Bone marrow (tissue), 2 donors: ENCODE results near the gene DDX10.
"Not testable (repeated sequence)": the region's sequence is repeated elsewhere in the genome, so short reads cannot be mapped to it uniquely, and the experiment has no call there.

Source experiments
- DNase-seq, 2 donors: peaks; one replicate each; lab custom pipeline; 2025; lab: John Stamatoyannopoulos, UW

Gene DDX10

DNA sequence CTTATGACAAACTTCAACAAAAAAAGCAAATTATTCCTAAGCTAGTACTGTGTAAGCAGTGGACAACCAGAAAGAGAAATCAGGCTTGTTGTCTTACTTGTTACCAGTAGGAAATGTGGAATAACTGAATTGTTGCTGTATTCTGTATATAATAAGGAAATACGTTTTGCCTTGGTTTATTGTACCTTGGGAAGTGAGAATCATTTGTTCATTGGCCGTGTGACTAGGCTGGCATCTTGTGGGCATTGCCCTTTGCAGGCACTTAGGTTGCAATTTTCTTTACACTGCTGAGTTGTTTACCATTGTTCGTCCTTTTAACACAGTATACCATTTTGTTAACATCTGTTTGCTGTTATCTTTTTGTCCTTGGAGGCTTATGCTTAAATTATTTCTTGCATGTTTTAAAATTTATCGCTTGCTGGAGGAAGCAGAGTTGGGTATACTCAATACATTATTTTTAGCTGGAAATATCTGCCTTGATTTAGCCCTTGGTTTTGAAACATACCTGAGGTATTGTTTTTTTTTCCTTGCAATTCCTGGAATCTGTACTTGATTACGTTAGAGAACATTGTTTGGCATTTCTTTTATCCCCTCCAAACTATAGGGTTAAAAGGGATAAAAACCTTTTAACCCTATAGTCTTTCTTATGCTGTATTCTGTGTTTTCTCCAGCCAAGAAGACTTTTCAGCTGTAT is 109.3 kb downstream of the DDX10 start:
- DNase-seq: no peak

DNA sequence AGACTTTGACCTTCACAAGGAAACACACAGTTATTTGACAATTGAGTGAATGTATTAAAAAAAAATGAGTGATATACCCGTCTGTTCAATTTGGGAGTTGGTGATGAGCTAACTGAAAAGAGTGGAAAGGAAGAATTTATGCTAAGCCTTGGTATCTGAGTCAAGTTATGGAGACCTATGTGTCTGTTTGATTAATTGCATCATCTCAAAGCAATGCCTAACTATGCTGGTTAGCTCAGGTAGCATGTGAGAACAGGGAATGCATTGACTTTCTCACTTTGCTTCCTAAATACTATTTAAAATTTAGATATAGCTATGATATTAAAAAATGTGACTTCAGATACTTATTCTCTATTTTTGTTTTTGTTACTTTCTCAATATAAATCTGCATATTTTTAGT is 110.5 kb downstream of the DDX10 start:
- no peak for DNase-seq

- not testable (repeated sequence) for DNase-seq
These were observed 114.3 kb downstream of the DDX10 start for GRCh38 chr11:108779147-108779546.

DNA sequence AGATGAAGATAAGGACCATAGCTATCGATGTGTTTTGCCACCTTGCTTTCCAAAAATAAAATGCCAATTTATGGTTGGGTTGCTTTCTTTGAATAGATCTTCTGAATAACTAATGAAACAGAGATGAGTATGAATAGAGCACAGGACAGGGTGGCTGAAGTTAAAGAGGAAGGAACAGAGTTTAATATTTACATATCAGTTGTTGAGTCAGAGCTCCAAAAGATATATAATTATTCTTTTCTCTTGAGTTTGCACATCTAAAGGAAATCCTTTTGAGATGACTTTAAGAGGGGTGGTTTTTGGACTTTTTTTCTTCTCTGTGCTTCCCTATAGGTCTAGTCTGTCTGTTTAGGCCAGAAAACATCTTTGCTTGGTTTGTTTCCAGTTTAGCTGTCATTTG is 115.2 kb downstream of the DDX10 start:
- no peak for DNase-seq

- DNase-seq: no peak
These were observed 117.1 kb downstream of the DDX10 start for GRCh38 chr11:108781946-108782345.

- DNase-seq: no peak
These were observed 121.6 kb downstream of the DDX10 start for GRCh38 chr11:108786281-108786990.

DNA sequence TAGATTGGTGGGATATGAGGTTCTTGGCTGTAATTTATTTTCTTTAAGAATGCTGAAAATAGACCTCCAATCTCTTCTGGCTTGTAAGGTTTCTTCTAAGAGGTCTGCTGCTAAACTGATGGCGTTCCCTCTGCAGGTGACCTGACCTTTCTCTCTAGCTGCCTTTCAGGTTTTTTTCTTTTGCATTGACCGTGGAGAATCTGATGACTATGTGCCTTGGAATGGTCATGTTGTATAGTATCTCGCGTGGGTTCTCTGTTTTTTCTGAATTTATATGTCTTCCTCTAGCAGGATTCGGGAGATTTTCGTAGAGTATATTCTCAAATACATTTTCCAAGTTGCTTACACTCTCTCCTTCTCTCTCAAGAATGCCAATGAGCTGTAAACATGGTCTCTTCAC is 122.2 kb downstream of the DDX10 start:
- DNase-seq: no peak

DNA sequence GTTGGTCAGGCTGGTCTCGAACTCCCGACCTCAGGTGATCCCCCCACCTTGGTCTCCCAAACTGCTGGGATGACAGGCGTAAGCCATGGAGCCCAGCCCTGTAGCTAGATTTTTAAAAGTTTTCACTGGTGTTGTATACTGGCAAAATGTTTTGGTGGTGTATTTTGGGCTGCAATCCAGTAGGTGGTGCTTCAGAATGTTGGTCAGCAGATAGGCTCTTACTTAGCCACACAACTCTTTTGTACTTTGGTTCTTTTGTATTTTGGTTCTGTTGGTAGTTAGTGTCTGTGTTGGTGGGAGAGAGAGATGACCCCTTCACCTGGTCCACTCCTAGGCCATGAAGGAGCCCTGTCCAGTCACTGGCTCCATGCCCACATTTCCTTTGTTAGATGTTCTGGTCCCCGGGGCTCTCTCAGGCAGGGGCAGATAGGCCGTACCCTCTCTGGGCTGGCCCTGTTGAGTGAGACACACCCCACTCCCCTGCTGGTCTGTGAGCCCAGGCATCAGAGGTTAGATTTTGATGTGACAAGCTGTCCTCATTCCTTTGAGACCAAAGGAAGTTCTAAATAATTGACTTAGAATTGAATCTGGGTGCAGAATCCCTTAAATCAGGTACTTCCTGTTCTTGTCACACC is 123.8 kb downstream of the DDX10 start:
- DNase-seq: no peak

GRCh38 chr11:108790501-108791299 is 125.8 kb downstream of the DDX10 start:
- DNase-seq: no peak

GRCh38 chr11:108793138-108793537 is 128.3 kb downstream of the DDX10 start:
- no peak for DNase-seq

GRCh38 chr11:108793611-108794010 is 128.7 kb downstream of the DDX10 start:
- DNase-seq: no peak

- no peak for DNase-seq
These were observed 131.7 kb downstream of the DDX10 start for GRCh38 chr11:108796551-108796950.

- no peak for DNase-seq
These were observed 132.8 kb downstream of the DDX10 start for GRCh38 chr11:108797578-108798100.

DNA sequence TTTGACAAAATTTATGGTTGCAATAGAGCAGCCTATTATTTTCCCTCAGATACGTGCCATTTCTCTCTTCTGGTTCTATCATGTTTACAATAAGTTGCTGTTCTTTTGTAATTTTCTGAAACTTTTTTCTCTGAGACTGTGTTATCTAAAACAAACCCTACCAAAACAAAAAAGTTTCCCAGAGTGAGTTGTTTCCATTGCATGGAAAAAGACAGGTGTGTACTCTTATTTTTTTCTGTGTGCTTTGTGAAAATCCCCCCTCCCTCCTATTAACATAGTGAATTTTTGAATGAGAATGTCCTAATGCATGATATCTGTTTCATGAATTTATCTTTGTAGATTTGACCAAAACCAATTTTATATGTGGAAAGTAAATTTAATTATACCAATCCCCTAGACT is 137.6 kb downstream of the DDX10 start:
- DNase-seq: no peak

GRCh38 chr11:108803776-108804175 is 138.9 kb downstream of the DDX10 start:
- DNase-seq: no peak

- no peak for DNase-seq
These were observed 139.6 kb downstream of the DDX10 start for GRCh38 chr11:108804511-108804910.

DNA sequence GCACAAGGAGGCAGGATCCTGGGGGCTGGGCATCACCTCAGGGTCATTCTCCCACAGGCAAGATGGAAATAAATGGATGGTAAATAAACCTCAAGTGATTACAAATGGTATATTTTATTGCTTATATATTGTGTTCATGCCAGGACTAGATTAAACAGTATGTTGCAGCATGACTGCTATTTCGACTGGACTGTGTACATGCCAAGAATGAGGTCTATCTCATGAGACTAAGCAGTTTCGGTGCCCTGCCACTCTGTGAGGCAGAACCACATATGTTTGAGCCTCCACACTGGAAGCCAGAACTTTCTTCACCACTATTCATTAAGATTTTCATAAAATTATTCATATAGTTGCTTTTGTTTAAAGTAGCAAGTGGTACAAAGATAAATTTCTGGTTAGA is 140.2 kb downstream of the DDX10 start:
- DNase-seq: no peak

DNA sequence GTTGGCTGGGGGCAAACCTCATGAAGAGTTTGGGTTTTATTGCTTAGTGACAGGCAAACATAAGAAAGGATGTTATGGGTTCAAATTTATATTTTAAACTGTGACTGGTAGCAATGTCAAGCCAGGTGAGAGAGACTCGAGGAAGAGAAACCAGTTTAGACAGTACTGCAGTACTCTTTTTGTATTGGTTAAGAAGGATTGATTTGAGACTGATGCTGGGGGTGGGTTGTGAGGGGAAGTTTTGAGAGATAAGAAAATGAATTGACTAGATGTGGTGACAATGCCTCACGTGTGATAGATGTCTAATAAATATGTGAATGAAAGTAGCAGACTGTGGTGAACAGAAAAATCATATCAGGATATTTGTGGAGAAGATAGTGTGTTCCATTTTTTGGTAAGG is 142.4 kb downstream of the DDX10 start:
- no peak for DNase-seq

- DNase-seq: no peak
These were observed 148.2 kb downstream of the DDX10 start for GRCh38 chr11:108813086-108813485.

DNA sequence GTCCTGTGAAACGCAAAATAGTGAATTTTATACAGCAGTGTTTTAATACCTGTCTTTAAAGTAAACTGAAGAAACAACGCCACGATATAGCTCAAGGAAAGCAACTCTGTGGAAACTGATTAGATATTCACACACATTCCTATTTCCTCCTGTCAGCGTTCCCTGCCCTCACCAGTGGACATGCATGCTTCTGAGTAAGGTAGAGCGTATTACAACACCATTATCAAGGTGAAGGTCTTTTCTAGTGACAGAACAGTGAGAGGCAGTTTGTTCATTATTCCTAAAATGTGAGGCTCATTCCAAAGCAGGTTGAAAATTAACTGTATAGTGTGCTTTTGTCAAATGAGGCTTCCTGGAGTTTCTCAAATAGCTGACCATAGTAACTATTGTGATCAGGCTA is 153.1 kb downstream of the DDX10 start:
- no peak for DNase-seq

GRCh38 chr11:108818971-108819370 is 154.1 kb downstream of the DDX10 start:
- no peak for DNase-seq

DNA sequence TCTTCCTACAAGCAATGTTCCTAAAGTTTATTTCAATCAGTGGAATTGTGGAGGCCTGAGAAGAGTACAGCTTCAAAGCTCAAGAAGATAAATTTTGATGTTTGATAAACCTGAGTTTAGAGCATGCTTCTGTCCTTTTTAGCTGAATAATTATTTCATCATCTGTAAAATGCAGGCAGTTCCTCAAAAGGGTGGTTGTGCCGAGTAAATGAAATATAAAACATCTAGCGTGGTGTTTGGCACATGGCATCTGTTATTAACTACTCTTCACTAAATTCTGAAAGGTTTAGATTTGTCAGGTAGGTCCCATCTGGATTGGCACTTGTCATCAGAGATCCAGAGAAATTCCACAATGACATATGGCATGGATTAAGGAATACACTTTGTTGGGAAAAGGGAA is 155.1 kb downstream of the DDX10 start:
- no peak for DNase-seq
